OCI-LY1 (cell line): ENCODE measurements around the gene C1QL3.

ENCODE experiments used
- H2AFZ ChIP-seq: fragments of 200-600 bp; sonication (generic), shearing (Covaris generic); 2 replicates; pipeline ENCODE4 v1.6.0; 2014; ENCODE audit warnings: antibody characterized with exemption, mild to moderate bottlenecking, low read length
- H3F3A ChIP-seq: fragments of 200-600 bp; sonication (generic), shearing (Covaris generic); 2 replicates; pipeline ENCODE4 v1.6.0; 2014; ENCODE audit warnings: mild to moderate bottlenecking, antibody characterized with exemption, low read length, moderate library complexity; ENCODE audit not compliant: insufficient read depth
- H3K27ac ChIP-seq: fragments of 200-600 bp; sonication (generic); 2 replicates; pipeline ENCODE4 v1.5.1; 2014; ENCODE audit warnings: low read length, mixed run types, mild to moderate bottlenecking, low read depth; ENCODE audit not compliant: poor library complexity, severe bottlenecking
- H3K27me3 ChIP-seq: fragments of 200-600 bp; sonication (generic); 2 replicates; pipeline ENCODE4 v1.6.0; 2014; ENCODE audit warnings: antibody characterized with exemption, mild to moderate bottlenecking, low read length, moderate library complexity; ENCODE audit not compliant: insufficient read depth
- H3K36me3 ChIP-seq: fragments of 200-600 bp; sonication (generic); 2 replicates; pipeline ENCODE4 v1.6.1; 2014; ENCODE audit warnings: mild to moderate bottlenecking, antibody characterized with exemption, low read length, moderate library complexity, mixed read lengths; ENCODE audit not compliant: insufficient read depth
- H3K4me1 ChIP-seq: fragments of 200-600 bp; sonication (generic); 2 replicates; pipeline ENCODE4 v1.5.1; 2014; ENCODE audit warnings: mild to moderate bottlenecking, low read length, moderate library complexity; ENCODE audit not compliant: insufficient read depth, severe bottlenecking
- H3K4me2 ChIP-seq: fragments of 200-600 bp; sonication (generic), shearing (Covaris generic); 2 replicates; pipeline ENCODE4 v1.6.1; 2014; ENCODE audit warnings: low read length
- H3K4me3 ChIP-seq: fragments of 200-600 bp; sonication (generic); 2 replicates; pipeline ENCODE4 v1.5.1; 2014; ENCODE audit warnings: low read length, low read depth, mild to moderate bottlenecking, mixed read lengths; ENCODE audit not compliant: poor library complexity, severe bottlenecking
- H3K79me2 ChIP-seq: fragments of 200-600 bp; shearing (Covaris generic); 2 replicates; pipeline ENCODE4 v1.6.1; 2016; ENCODE audit warnings: mixed run types, low read length, mixed read lengths; ENCODE audit not compliant: insufficient read depth
- H3K9ac ChIP-seq: fragments of 200-600 bp; sonication (generic), shearing (Covaris generic); 2 replicates; pipeline ENCODE4 v1.6.1; 2014; ENCODE audit warnings: mild to moderate bottlenecking, low read length, mixed read lengths
- H3K9me2 ChIP-seq: fragments of 200-600 bp; sonication (generic), shearing (Covaris generic); 2 replicates; pipeline ENCODE4 v1.6.1; 2014; ENCODE audit warnings: low read depth, mild to moderate bottlenecking, low read length, mixed read lengths
- H3K9me3 ChIP-seq: fragments of 200-600 bp; shearing (Covaris generic); 2 replicates; pipeline ENCODE4 v1.6.1; 2014; ENCODE audit warnings: low read length, mixed read lengths
- H4K20me1 ChIP-seq: fragments of 200-600 bp; sonication (generic), shearing (Covaris generic); 2 replicates; pipeline ENCODE4 v1.6.0; 2016; ENCODE audit warnings: mild to moderate bottlenecking, low read length; ENCODE audit not compliant: insufficient read depth
- EZH2 ChIP-seq: fragments of 200-600 bp; sonication (generic), shearing (Covaris generic); IDR thresholded peaks from 2 replicates; pipeline ENCODE4 v1.8.0; 2017; ENCODE audit warnings: borderline replicate concordance, mixed run types, mild to moderate bottlenecking, antibody characterized with exemption, low read length, moderate library complexity, mixed read lengths
- TF ChIP-seq, protein P1 (sequence below): fragments of 200-600 bp; sonication (generic), shearing (Covaris generic); IDR thresholded peaks from 2 replicates; pipeline ENCODE4 v1.5.1; 2017; ENCODE audit warnings: mild to moderate bottlenecking, antibody characterized with exemption, low read length, moderate library complexity, mixed read lengths

The C1QL3 gene

GRCh38 chr10:16519250-16519907 is 2.3 kb downstream of the C1QL3 start:
- H3K9ac ChIP-seq = no peak overlapping the region
- no peaks in the 10 kb centered on the region for H3K9me3 ChIP-seq
- no peaks in the 10 kb centered on the region for H3K36me3 ChIP-seq
- H3K4me2 ChIP-seq = no peak overlapping the region
- H2AFZ ChIP-seq = no peak overlapping the region
- H3F3A ChIP-seq = no peaks in the 10 kb centered on the region
- no peaks in the 10 kb centered on the region for H3K79me2 ChIP-seq
- no peaks in the 10 kb centered on the region for H3K27me3 ChIP-seq
- no peak overlapping the region for H3K27ac ChIP-seq
- H3K4me1 ChIP-seq = peaks cover 7% of the 10 kb centered on the region
- no peaks in the 10 kb centered on the region for H4K20me1 ChIP-seq
- H3K4me3 ChIP-seq = no peak overlapping the region
- H3K9me2 ChIP-seq = no peaks in the 10 kb centered on the region
- TF ChIP-seq, protein P1, sequence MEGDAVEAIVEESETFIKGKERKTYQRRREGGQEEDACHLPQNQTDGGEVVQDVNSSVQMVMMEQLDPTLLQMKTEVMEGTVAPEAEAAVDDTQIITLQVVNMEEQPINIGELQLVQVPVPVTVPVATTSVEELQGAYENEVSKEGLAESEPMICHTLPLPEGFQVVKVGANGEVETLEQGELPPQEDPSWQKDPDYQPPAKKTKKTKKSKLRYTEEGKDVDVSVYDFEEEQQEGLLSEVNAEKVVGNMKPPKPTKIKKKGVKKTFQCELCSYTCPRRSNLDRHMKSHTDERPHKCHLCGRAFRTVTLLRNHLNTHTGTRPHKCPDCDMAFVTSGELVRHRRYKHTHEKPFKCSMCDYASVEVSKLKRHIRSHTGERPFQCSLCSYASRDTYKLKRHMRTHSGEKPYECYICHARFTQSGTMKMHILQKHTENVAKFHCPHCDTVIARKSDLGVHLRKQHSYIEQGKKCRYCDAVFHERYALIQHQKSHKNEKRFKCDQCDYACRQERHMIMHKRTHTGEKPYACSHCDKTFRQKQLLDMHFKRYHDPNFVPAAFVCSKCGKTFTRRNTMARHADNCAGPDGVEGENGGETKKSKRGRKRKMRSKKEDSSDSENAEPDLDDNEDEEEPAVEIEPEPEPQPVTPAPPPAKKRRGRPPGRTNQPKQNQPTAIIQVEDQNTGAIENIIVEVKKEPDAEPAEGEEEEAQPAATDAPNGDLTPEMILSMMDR = no peak
- TF ChIP-seq EZH2 = no peak

DNA sequence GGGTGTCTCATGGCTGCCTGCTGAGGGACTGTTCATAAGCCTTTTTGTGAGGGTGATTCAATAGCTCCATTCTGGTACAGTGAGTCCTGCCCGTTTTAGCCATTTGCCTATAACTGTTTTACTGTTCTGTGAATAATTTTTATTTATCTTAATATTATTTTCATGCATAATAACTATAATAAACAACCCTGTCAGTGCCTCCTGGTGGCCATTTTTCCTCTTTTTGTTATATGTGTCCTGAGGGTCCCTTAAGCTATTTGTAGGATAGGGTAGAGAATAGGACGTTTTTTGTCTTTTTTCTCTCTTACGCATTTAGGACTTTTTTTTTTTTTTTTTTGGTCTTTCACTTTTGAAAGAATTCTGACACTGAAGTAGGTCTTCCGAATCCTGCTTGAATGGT is 2.9 kb downstream of the C1QL3 start:
- TF ChIP-seq EZH2 = no peak
- TF ChIP-seq, protein P1 = no peak
- no peak overlapping the region for H3K27ac ChIP-seq
- no peaks in the 10 kb centered on the region for H3K27me3 ChIP-seq
- H3K4me2 ChIP-seq = no peak overlapping the region
- no peaks in the 10 kb centered on the region for H3K9me2 ChIP-seq
- H3K79me2 ChIP-seq = no peaks in the 10 kb centered on the region
- no peak overlapping the region for H3K9ac ChIP-seq
- no peaks in the 10 kb centered on the region for H3K9me3 ChIP-seq
- no peak overlapping the region for H2AFZ ChIP-seq
- H3K4me1 ChIP-seq = peaks cover 7% of the 10 kb centered on the region
- H3F3A ChIP-seq = no peaks in the 10 kb centered on the region
- no peaks in the 10 kb centered on the region for H3K36me3 ChIP-seq
- H4K20me1 ChIP-seq = no peaks in the 10 kb centered on the region
- no peak overlapping the region for H3K4me3 ChIP-seq

- no peaks in the 10 kb centered on the region for H3K79me2 ChIP-seq
- no peak overlapping the region for H3K4me2 ChIP-seq
- peaks cover 6% of the 10 kb centered on the region; the same call in 1 of the 2 replicates for H3K36me3 ChIP-seq
- H3K27me3 ChIP-seq = no peaks in the 10 kb centered on the region
- no peak for TF ChIP-seq EZH2
- TF ChIP-seq, protein P1 = no peak
- H2AFZ ChIP-seq = no peak overlapping the region
- no peak overlapping the region for H3K9ac ChIP-seq
- no peak overlapping the region for H3K4me3 ChIP-seq
- H3K4me1 ChIP-seq = no peaks in the 10 kb centered on the region
- no peaks in the 10 kb centered on the region for H4K20me1 ChIP-seq
- H3F3A ChIP-seq = no peaks in the 10 kb centered on the region
- H3K9me2 ChIP-seq = no peaks in the 10 kb centered on the region
- no peaks in the 10 kb centered on the region for H3K9me3 ChIP-seq
- no peak overlapping the region for H3K27ac ChIP-seq
These were observed 10.8 kb downstream of the C1QL3 start for GRCh38 chr10:16510843-16511242.
